Esophagus squamous epithelium (tissue), 5 donors: Measurements from ENCODE around the gene LRRC36. TPM values are rescaled to one million over a fixed set of nuclear protein-coding genes. Genes with fewer than 3 reads are reported as not detected.

Source experiments
- DNase-seq: peaks from one replicate; lab custom pipeline; 2025; lab: John Stamatoyannopoulos, UW
- H3K27ac ChIP-seq, 4 donors: fragments of 200-600 bp; sonication (generic); one replicate each; pipeline ENCODE4 v1.5.1; 2016 to 2019; ENCODE audit warnings: mild to moderate bottlenecking in 1 of 4
- H3K27me3 ChIP-seq, 4 donors: fragments of 200-600 bp; sonication (generic); 1 replicate in 3 of 4; 2 replicates in 1 of 4; pipeline versions ENCODE4 v1.5.1 to v1.6.0; 2017 to 2021; ENCODE audit warnings: antibody characterized with exemption in 1 of 4
- H3K36me3 ChIP-seq, 3 donors: fragments of 200-600 bp; sonication (generic); one replicate each; pipeline ENCODE4 v1.5.1; 2016 to 2019
- H3K4me1 ChIP-seq, 3 donors: fragments of 200-600 bp; sonication (generic); one replicate each; pipeline ENCODE4 v1.5.1; 2017 to 2019
- H3K4me3 ChIP-seq, 4 donors: fragments of 200-600 bp; sonication (generic); 1 replicate in 3 of 4; 2 replicates in 1 of 4; pipeline ENCODE4 v1.5.1; 2016 to 2019; ENCODE audit warnings: mild to moderate bottlenecking in 2 of 4, moderate library complexity in 1 of 4
- H3K9me3 ChIP-seq, 3 donors: fragments of 200-600 bp; sonication (generic); one replicate each; pipeline ENCODE4 v1.5.1; 2016 to 2019
- POLR2A ChIP-seq, 4 donors: fragments of 450-650 bp; IDR thresholded peaks; one replicate each; pipeline ENCODE4 v1.6.1; 2017; ENCODE audit warnings: antibody characterized with exemption in 4 of 4, mild to moderate bottlenecking in 4 of 4, moderate library complexity in 3 of 4
- WGBS, 2 donors: methylation state at CpG; one replicate each; pipeline ENCODE4 v1.1.5; 2018; 5-methylcytosine and 5-hydroxymethylcytosine counted together
- intact Hi-C: fragments of 100-400 bp; cut with DNase I; formaldehyde crosslinking; loops from one replicate; pipeline ENCODE4 v1.15.0; 2022
- total RNA-seq, 4 donors: library from RNA; depleted of rRNA; stranded (reverse); fragments of >200 nt; gene quantifications; one replicate each; pipeline ENCODE4 v1.1.0, GENCODE V29; 2016
- TF ChIP-seq, protein P1 (sequence below), 6 experiments: fragments of 450-650 bp in 4 of 6; fragments of 200-600 bp in 2 of 6; sonication (generic) in 2 of 6; IDR thresholded peaks; one replicate each; pipeline ENCODE4 v1.5.1; 2016 to 2019; ENCODE audit warnings: antibody characterized with exemption in 6 of 6, mild to moderate bottlenecking in 4 of 6, moderate library complexity in 4 of 6
- donor health status: DM: yes; HTN: yes; CAD: no.

Gene LRRC36
- total RNA-seq, 4 donors from 2014 or later, result not detected

DNA sequence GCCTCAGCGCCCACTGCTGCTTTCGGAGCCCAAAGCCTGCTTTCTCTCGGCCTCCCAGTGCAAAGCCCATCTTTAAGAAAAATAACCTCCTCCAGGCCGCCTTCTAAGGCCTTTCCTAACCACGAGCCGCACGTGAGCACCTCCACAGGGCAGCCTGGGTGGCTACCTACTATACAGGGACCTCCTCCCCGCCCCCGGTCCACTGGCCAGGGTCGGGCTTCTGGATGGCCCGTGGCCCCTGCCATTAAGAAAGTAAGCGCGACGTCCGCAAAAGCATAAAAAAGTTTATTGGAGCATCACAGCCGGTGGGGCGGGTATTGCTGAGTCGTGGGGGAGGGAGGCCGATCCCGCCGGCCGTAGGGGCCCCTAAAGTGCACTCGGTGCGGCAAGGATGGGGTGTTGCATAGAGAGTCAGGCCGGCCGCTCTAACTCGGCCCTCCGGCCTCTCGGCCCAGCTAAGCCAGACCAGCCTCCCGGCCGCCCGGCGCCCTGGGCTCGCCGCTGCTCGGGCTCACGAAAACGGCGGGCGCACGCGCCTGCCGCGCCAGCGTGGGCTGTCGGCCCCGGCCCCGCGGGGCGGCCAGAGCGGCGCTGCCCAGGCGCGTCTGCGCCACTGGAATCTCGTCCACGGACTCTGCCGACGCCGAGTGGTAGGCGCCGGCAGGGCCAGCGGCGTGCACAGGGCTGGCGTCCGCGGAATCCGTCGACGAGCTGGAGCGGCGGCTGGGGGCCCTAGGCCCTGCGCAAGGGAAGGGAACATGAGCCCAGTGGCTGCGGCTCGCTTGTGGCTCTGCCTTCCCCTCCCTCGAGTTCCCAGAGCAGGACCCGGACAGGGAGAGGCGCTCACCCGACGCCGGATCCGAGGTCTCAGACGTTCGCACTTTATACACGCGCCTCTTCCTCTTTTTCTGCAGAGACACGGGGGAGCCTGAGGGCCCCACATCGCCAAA lies 67.8 kb downstream of the LRRC36 start:
- Histone ChIP-seq H3K4me1 (peaks cover 66 to 93% (median 75%) of the 10 kb centered on the region in 3 donors), H3K4me3 (peak overlapping the region in 3 of 4 donors; percentile 48 to 56 (median 48)), H3K36me3 (no peaks in the 10 kb centered on the region), H3K27me3 (peaks cover 0 to 17% (median 0%) of the 10 kb centered on the region in 4 donors), H3K9me3 (no peaks in the 10 kb centered on the region), H3K27ac (peak overlapping the region; percentile 50 to 84 (median 78))
- intact Hi-C loops, result no loop called here
- no peak for TF ChIP-seq POLR2A (IDR thresholded peaks at IDR 0.05)
- TF ChIP-seq, protein P1, sequence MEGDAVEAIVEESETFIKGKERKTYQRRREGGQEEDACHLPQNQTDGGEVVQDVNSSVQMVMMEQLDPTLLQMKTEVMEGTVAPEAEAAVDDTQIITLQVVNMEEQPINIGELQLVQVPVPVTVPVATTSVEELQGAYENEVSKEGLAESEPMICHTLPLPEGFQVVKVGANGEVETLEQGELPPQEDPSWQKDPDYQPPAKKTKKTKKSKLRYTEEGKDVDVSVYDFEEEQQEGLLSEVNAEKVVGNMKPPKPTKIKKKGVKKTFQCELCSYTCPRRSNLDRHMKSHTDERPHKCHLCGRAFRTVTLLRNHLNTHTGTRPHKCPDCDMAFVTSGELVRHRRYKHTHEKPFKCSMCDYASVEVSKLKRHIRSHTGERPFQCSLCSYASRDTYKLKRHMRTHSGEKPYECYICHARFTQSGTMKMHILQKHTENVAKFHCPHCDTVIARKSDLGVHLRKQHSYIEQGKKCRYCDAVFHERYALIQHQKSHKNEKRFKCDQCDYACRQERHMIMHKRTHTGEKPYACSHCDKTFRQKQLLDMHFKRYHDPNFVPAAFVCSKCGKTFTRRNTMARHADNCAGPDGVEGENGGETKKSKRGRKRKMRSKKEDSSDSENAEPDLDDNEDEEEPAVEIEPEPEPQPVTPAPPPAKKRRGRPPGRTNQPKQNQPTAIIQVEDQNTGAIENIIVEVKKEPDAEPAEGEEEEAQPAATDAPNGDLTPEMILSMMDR (IDR thresholded peaks at IDR 0.05), result no peak
- no peak for DNase-seq
- 65 to 74% methylated on average over 12 to 40 of the region's 88 CpGs for WGBS, 2 donors

- no peaks in the 10 kb centered on the region for H3K9me3 ChIP-seq
- TF ChIP-seq POLR2A (IDR thresholded peaks at IDR 0.05), result no peak
- TF ChIP-seq, protein P1 (IDR thresholded peaks at IDR 0.05), result no peak
- H3K27ac ChIP-seq, result peak overlapping the region in 3 of 4 donors; percentile 50 to 82 (median 81)
- 38% methylated on average over 1 of the region's 10 CpGs; no CpG with 5 or more reads in 1 of the 2 donors for WGBS, 2 donors
- DNase-seq, result no peak
- H3K36me3 ChIP-seq, result no peaks in the 10 kb centered on the region
- H3K4me1 ChIP-seq, result peaks cover 66 to 94% (median 80%) of the 10 kb centered on the region in 3 donors
- H3K4me3 ChIP-seq, result no peak overlapping the region
- peaks cover 0 to 17% (median 0%) of the 10 kb centered on the region in 4 donors for H3K27me3 ChIP-seq
- intact Hi-C loops, result no loop called here
Measured at GRCh38 chr16:67395105-67395457, 68.5 kb downstream of the LRRC36 start.

GRCh38 chr16:67395458-67396158 lies 69.0 kb downstream of the LRRC36 start:
- no peaks in the 10 kb centered on the region for H3K36me3 ChIP-seq
- peak overlapping the region in 1 of 4 donors; percentile 37 for H3K4me3 ChIP-seq
- no peak for TF ChIP-seq POLR2A (IDR thresholded peaks at IDR 0.05)
- TF ChIP-seq, protein P1 (IDR thresholded peaks at IDR 0.05), result no peak
- H3K27ac ChIP-seq, result peak overlapping the region; percentile 50 to 82 (median 80)
- H3K4me1 ChIP-seq, result peaks cover 66 to 96% (median 80%) of the 10 kb centered on the region in 3 donors
- DNase-seq, result no peak
- H3K27me3 ChIP-seq, result peaks cover 0 to 17% (median 0%) of the 10 kb centered on the region in 4 donors
- no peaks in the 10 kb centered on the region for H3K9me3 ChIP-seq
- intact Hi-C loops, result no loop called here
- WGBS, 2 donors, result no CpG with 5 or more reads among the region's 13 CpGs

GRCh38 chr16:67396159-67397035 lies 69.8 kb downstream of the LRRC36 start:
- Histone ChIP-seq H3K27me3 (peaks cover 0 to 17% (median 0%) of the 10 kb centered on the region in 4 donors), H3K4me3 (peak overlapping the region in 1 of 4 donors; percentile 37), H3K4me1 (peaks cover 66 to 89% (median 75%) of the 10 kb centered on the region in 3 donors), H3K9me3 (no peaks in the 10 kb centered on the region), H3K36me3 (no peaks in the 10 kb centered on the region), H3K27ac (peak overlapping the region; percentile 50 to 82 (median 80))
- intact Hi-C loops, result no loop called here
- TF ChIP-seq POLR2A (IDR thresholded peaks at IDR 0.05), result no peak
- TF ChIP-seq, protein P1 (IDR thresholded peaks at IDR 0.05), result no peak
- WGBS, 2 donors, result 21 to 36% methylated on average over 12 to 15 of the region's 31 CpGs
- no peak for DNase-seq
